Ishikawa (cell line): ENCODE data around the gene KRTAP5-5.

ENCODE experiments used
- CEBPB ChIP-seq: IDR thresholded peaks from 2 replicates; pipeline ENCODE4 v1.6.1; 2012
- CREB1 ChIP-seq: IDR thresholded peaks from 2 replicates; pipeline ENCODE4 v1.6.1; 2012; ENCODE audit warnings: low read depth
- EGR1 ChIP-seq: IDR thresholded peaks from 2 replicates; pipeline ENCODE4 v1.6.1; 2012
- EP300 ChIP-seq: IDR thresholded peaks from 2 replicates; pipeline ENCODE4 v1.6.1; 2012; ENCODE audit warnings: borderline replicate concordance
- FOXM1 ChIP-seq: IDR thresholded peaks from 2 replicates; pipeline ENCODE4 v1.6.1; 2012; ENCODE audit warnings: low read depth, borderline replicate concordance
- NFIC ChIP-seq: IDR thresholded peaks from 2 replicates; pipeline ENCODE4 v1.6.1; 2012
- RAD21 ChIP-seq: IDR thresholded peaks from 2 replicates; pipeline ENCODE4 v1.6.1; 2012; ENCODE audit warnings: low read depth
- TAF1 ChIP-seq: IDR thresholded peaks from 2 replicates; pipeline ENCODE4 v1.6.1; 2012; ENCODE audit warnings: low read depth, mild to moderate bottlenecking
- TCF12 ChIP-seq: IDR thresholded peaks from 2 replicates; pipeline ENCODE4 v1.6.1; 2012; ENCODE audit warnings: low read depth
- TEAD4 ChIP-seq: IDR thresholded peaks from 2 replicates; pipeline ENCODE4 v1.6.1; 2012
- YY1 ChIP-seq: IDR thresholded peaks from 2 replicates; pipeline ENCODE4 v1.6.1; 2012; ENCODE audit warnings: low read depth
- ZBTB7A ChIP-seq: IDR thresholded peaks from 2 replicates; pipeline ENCODE4 v1.6.1; 2012; ENCODE audit warnings: low read depth
- TF ChIP-seq, protein P1 (sequence below): IDR thresholded peaks from 2 replicates; pipeline ENCODE4 v1.6.1; 2012
- TF ChIP-seq, protein P2 (sequence below): IDR thresholded peaks from 2 replicates; pipeline ENCODE4 v1.6.1; 2012
- TF ChIP-seq, protein P3 (sequence below): IDR thresholded peaks from 2 replicates; pipeline ENCODE4 v1.6.1; 2012; ENCODE audit warnings: low read depth, mild to moderate bottlenecking

Gene KRTAP5-5

DNA sequence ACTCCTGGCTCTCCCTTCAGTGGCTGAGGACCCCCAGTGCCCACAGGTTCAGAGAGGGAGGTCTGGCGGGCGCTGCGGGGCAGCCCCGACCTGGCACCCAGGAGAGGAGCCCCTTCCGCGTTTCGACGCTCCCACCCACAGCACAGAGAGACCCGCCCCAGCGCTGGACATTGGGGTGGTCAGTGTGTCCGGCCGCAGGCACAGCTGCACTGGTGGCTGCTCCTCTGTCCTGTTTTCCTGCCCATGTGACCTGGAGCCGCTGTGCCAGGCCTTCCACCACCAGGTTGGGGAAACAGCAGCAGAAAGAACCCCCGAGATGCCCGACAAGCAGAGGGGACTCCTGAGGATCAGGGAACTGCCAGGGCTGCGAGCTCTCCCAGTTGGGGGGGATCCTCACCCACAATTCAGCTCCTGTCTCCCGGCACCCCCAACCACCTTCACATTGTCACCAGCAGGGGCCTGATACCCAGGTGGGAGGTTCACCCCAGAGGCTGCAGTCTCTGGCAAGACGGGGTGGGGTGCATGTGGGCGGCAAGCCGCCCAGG lies 13.6 kb downstream of the KRTAP5-5 start:
- no peak for TF ChIP-seq EP300
- TF ChIP-seq TCF12 = no peak
- TF ChIP-seq, protein P1, sequence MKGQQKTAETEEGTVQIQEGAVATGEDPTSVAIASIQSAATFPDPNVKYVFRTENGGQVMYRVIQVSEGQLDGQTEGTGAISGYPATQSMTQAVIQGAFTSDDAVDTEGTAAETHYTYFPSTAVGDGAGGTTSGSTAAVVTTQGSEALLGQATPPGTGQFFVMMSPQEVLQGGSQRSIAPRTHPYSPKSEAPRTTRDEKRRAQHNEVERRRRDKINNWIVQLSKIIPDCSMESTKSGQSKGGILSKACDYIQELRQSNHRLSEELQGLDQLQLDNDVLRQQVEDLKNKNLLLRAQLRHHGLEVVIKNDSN = no peak
- TF ChIP-seq, protein P2, sequence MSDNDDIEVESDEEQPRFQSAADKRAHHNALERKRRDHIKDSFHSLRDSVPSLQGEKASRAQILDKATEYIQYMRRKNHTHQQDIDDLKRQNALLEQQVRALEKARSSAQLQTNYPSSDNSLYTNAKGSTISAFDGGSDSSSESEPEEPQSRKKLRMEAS = no peak
- TF ChIP-seq RAD21 = no peak
- no peak for TF ChIP-seq CREB1
- TF ChIP-seq EGR1 = no peak
- no peak for TF ChIP-seq NFIC
- no peak for TF ChIP-seq YY1
- no peak for TF ChIP-seq FOXM1
- TF ChIP-seq TEAD4 = no peak
- no peak for TF ChIP-seq CEBPB

DNA sequence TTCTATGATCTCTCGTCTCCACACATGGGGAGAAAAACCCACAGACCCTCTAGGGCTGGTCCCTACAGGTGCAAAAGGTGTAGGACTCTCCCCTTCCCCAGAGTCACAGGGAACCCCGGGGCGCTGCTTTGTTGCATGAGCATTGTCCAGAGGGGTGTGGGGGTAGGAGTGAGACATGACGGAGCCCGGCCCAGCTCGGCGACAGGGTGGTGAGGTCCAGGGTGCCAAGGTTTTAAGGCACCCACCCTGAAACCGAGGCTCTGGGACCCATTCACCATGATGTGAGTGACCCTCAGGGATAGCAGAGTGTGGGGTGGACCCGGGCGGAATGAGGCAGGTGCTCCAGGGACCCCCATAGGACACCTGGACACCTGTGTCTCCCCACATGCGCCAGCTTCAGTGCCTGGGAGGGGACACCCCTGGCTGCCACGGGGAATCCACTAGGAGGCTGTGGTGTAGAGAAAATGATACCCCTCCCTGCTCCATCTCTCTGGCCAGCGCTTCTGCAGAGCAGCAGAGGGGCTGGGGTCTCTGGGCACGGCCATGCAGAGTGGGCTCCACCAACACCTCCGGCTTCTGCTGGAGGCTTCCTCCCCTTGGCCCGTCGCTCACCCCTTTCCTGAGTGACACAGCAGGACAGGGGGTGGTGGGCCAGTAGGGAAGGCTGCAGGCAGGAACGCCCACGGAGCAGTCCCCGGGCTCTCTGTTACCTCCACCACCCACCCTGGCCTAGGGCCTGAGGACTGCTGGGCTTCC lies 15.2 kb downstream of the KRTAP5-5 start:
- no peak for TF ChIP-seq ZBTB7A
- TF ChIP-seq TEAD4 = no peak
- TF ChIP-seq, protein P1 = no peak
- TF ChIP-seq CREB1 = no peak
- no peak for TF ChIP-seq EP300
- no peak for TF ChIP-seq TAF1
- TF ChIP-seq, protein P3, sequence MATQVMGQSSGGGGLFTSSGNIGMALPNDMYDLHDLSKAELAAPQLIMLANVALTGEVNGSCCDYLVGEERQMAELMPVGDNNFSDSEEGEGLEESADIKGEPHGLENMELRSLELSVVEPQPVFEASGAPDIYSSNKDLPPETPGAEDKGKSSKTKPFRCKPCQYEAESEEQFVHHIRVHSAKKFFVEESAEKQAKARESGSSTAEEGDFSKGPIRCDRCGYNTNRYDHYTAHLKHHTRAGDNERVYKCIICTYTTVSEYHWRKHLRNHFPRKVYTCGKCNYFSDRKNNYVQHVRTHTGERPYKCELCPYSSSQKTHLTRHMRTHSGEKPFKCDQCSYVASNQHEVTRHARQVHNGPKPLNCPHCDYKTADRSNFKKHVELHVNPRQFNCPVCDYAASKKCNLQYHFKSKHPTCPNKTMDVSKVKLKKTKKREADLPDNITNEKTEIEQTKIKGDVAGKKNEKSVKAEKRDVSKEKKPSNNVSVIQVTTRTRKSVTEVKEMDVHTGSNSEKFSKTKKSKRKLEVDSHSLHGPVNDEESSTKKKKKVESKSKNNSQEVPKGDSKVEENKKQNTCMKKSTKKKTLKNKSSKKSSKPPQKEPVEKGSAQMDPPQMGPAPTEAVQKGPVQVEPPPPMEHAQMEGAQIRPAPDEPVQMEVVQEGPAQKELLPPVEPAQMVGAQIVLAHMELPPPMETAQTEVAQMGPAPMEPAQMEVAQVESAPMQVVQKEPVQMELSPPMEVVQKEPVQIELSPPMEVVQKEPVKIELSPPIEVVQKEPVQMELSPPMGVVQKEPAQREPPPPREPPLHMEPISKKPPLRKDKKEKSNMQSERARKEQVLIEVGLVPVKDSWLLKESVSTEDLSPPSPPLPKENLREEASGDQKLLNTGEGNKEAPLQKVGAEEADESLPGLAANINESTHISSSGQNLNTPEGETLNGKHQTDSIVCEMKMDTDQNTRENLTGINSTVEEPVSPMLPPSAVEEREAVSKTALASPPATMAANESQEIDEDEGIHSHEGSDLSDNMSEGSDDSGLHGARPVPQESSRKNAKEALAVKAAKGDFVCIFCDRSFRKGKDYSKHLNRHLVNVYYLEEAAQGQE = no peak
- TF ChIP-seq RAD21 = no peak
- no peak for TF ChIP-seq EGR1
- TF ChIP-seq, protein P2 = no peak
- TF ChIP-seq NFIC = no peak
- no peak for TF ChIP-seq TCF12
- no peak for TF ChIP-seq FOXM1
- TF ChIP-seq YY1 = no peak
- TF ChIP-seq CEBPB = no peak

DNA sequence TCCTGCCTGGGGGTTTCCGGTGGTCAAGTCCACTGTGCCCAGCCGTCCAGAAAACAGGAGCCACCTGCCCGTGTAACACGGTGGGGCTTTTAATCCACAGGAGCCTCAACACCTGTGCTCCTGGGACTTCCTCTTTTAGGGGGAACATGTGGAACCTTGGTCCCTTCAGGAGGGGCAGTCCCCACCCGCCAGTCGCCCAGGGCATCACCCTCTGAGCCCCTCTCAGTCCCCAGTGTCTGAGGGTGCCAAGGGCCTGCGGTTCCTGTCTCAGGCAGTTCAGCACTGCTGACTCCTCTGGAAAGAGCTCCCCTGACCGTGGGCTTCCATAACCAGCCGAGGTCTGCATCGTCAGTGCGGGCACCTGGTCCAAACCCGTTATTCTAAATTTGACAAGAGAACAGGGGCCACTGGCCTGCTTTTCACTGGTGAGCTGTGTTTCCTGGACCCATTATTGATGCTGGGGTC lies 15.8 kb downstream of the KRTAP5-5 start:
- no peak for TF ChIP-seq TEAD4

DNA sequence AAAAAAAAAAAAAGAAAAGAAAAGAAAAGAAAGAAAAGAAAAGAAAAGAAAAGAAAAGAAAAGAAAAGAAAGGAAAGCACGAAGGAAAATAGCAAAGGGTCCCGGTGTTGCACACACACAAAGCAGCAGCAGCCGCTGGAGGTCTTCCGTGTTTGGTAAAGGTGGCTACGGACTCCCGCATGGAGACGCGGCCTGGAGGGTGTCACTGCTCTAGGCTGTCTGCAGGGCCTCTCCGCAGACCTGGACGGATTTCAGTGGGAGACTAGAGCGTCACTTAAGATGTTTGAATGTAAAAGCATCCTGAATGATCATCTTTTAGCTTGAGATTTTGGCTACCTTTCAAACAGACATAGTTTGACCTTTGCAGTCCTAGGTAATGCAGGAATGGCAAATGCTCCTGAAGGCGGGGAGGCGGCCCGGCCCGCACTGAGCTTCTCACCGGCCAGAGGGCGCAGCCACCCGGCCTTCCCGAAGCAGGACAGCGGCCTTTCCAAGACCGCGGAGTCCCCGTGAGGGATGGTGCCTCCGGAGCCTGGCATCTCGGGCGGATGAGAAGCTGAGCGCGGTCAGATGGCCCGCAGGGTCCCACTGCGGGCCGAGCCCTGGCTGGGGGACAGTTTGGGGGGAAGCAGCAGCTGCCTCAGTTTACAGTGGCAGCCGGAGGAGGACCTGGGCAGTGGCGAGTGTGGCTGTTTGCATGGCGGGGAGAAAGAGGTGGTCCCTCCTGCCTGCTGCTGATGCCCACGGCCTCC lies 18.5 kb downstream of the KRTAP5-5 start:
- TF ChIP-seq CEBPB = no peak

DNA sequence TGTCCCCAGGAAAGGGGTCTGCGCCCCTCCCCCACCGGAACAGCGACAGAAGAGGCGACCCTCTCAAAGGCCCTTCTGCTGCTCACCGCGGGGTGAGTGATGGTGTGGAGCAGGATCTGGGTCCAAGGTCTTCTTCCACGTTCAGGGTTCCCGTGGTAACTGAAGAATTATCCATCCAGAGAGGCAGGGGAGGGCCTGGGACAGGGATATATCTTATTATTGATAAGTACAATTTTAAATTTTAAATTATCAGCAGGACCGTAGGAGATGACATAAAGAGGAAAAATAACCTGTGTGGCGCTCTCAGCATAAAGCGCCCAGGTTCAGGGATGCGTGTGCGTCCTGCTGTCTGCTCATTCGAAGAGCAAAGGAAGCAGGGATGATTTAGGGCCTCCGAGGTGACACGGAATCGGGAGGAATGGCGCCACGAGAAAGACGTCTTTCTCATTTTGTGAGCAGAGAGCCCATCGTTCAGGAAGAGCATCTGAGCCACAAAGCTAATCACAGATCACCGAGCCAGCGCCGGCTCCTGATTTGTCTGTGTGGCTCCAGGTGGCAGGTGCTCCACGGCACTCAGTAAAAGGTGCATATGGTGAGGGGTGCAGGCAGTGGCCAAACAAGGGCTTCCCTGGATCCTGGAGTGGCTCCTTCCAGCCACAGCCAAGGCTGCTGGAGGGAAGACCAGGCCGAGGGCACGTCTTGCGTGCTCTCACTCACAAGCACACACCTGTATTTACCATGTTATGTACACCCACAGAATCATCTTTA lies 19.3 kb downstream of the KRTAP5-5 start:
- no peak for TF ChIP-seq ZBTB7A
- TF ChIP-seq, protein P2 = no peak
- TF ChIP-seq TCF12 = no peak
- no peak for TF ChIP-seq NFIC
- TF ChIP-seq, protein P3 = no peak
- TF ChIP-seq TEAD4 = no peak
- TF ChIP-seq EP300 = no peak
- TF ChIP-seq TAF1 = no peak
- no peak for TF ChIP-seq CREB1
